H9 (cell line): ENCODE measurements around the gene KIRREL3. TPM values are rescaled to one million over a fixed set of nuclear protein-coding genes. Genes with fewer than 3 reads are reported as not detected.

ENCODE experiments used
- DNase-seq: peaks from one replicate; pipeline ENCODE4 v3.0.0-alpha.2; 2017
- H2AFZ ChIP-seq: one replicate; pipeline ENCODE4 v1.6.1; 2013; ENCODE audit warnings: mild to moderate bottlenecking, low read length, control low read depth, moderate library complexity
- H2AK5ac ChIP-seq: 2 replicates; pipeline ENCODE4 v1.6.1; 2013; ENCODE audit warnings: low read length, control low read depth, mixed read lengths; ENCODE audit not compliant: insufficient read length
- H2BK120ac ChIP-seq: one replicate; pipeline ENCODE4 v1.6.1; 2013; ENCODE audit warnings: low read depth, mild to moderate bottlenecking, low read length, control low read depth, inconsistent platforms; ENCODE audit not compliant: poor library complexity, severe bottlenecking
- H2BK12ac ChIP-seq: 2 replicates; pipeline ENCODE4 v1.6.1; 2013; ENCODE audit warnings: low read length, control low read depth, mixed read lengths, low read depth; ENCODE audit not compliant: insufficient read length
- H2BK15ac ChIP-seq: 2 replicates; pipeline ENCODE4 v1.6.1; 2013; ENCODE audit warnings: low read depth, low read length, control low read depth
- H2BK20ac ChIP-seq: one replicate; pipeline ENCODE4 v1.6.1; 2013; ENCODE audit warnings: low read depth, mild to moderate bottlenecking, low read length, control low read depth, inconsistent platforms; ENCODE audit not compliant: poor library complexity, severe bottlenecking
- H2BK5ac ChIP-seq: 2 replicates; pipeline ENCODE4 v1.6.1; 2013; ENCODE audit warnings: low read length, control low read depth, mixed read lengths; ENCODE audit not compliant: insufficient read length
- H3K14ac ChIP-seq: 2 replicates; pipeline ENCODE4 v1.6.1; 2013; ENCODE audit warnings: low read length, control low read depth; ENCODE audit not compliant: insufficient read depth
- H3K18ac ChIP-seq: 2 replicates; pipeline ENCODE4 v1.6.1; 2013; ENCODE audit warnings: low read depth, mild to moderate bottlenecking, mixed read lengths, low read length, control low read depth; ENCODE audit not compliant: insufficient read length
- H3K23ac ChIP-seq: 2 replicates; pipeline ENCODE4 v1.6.1; 2013; ENCODE audit warnings: low read length, control low read depth, mixed read lengths, low read depth; ENCODE audit not compliant: insufficient read length
- H3K23me2 ChIP-seq: 2 replicates; pipeline ENCODE4 v1.6.1; 2013; ENCODE audit warnings: low read depth, mild to moderate bottlenecking, mixed read lengths, low read length, control low read depth; ENCODE audit not compliant: insufficient read length, poor library complexity, severe bottlenecking
- H3K27ac ChIP-seq: 2 replicates; pipeline ENCODE4 v1.5.1; 2013; ENCODE audit warnings: low read length, control low read depth, mixed read lengths, low read depth; ENCODE audit not compliant: insufficient read length
- H3K27me3 ChIP-seq: 2 replicates; pipeline ENCODE4 v1.6.1; 2013; ENCODE audit warnings: low read length, control low read depth, inconsistent platforms; ENCODE audit not compliant: insufficient read depth
- H3K4ac ChIP-seq: 2 replicates; pipeline ENCODE4 v1.6.1; 2013; ENCODE audit warnings: low read depth, mild to moderate bottlenecking, control low read depth, inconsistent platforms, low read length, moderate library complexity
- H3K4me1 ChIP-seq: 2 replicates; pipeline ENCODE4 v1.6.1; 2013; ENCODE audit warnings: low read length, control low read depth, inconsistent platforms; ENCODE audit not compliant: insufficient read depth
- H3K4me2 ChIP-seq: 2 replicates; pipeline ENCODE4 v1.6.1; 2013; ENCODE audit warnings: low read length, control low read depth, mixed read lengths; ENCODE audit not compliant: insufficient read length, insufficient read depth
- H3K56ac ChIP-seq: 2 replicates; pipeline ENCODE4 v1.6.1; 2013; ENCODE audit warnings: low read depth, mild to moderate bottlenecking, mixed read lengths, low read length, control low read depth; ENCODE audit not compliant: insufficient read length
- H3K79me1 ChIP-seq: 2 replicates; pipeline ENCODE4 v1.6.1; 2013; ENCODE audit warnings: low read depth, mild to moderate bottlenecking, moderate library complexity, low read length, control low read depth, inconsistent platforms; ENCODE audit not compliant: insufficient read depth, poor library complexity, severe bottlenecking
- H3K79me2 ChIP-seq: 2 replicates; pipeline ENCODE4 v1.6.1; 2013; ENCODE audit warnings: low read length, control low read depth, inconsistent platforms; ENCODE audit not compliant: insufficient read depth
- H3K9ac ChIP-seq: 2 replicates; pipeline ENCODE4 v1.6.1; 2013; ENCODE audit warnings: low read length, control low read depth, mixed read lengths; ENCODE audit not compliant: insufficient read length; ENCODE audit errors: extremely low read depth
- H3K9me3 ChIP-seq: one replicate; pipeline ENCODE4 v1.6.1; 2013; ENCODE audit warnings: low read depth, low read length, inconsistent platforms; ENCODE audit not compliant: control insufficient read depth
- H3T11ph ChIP-seq: one replicate; pipeline ENCODE4 v1.6.1; 2013; ENCODE audit warnings: mild to moderate bottlenecking, low read length, control low read depth, inconsistent platforms
- H4K20me1 ChIP-seq: one replicate; pipeline ENCODE4 v1.6.1; 2013; ENCODE audit not compliant: control insufficient read depth, insufficient read length, insufficient read depth
- H4K5ac ChIP-seq: 2 replicates; pipeline ENCODE4 v1.6.1; 2013; ENCODE audit warnings: low read depth, mild to moderate bottlenecking, mixed read lengths, low read length, control low read depth; ENCODE audit not compliant: insufficient read length
- H4K8ac ChIP-seq: replicated peaks from 2 replicates; pipeline ENCODE4 v1.6.1; 2013; ENCODE audit warnings: low read length, control low read depth, mixed read lengths, low read depth; ENCODE audit not compliant: insufficient read length
- H4K91ac ChIP-seq: 2 replicates; pipeline ENCODE4 v1.6.1; 2013; ENCODE audit warnings: low read depth, mild to moderate bottlenecking, moderate library complexity, mixed read lengths, low read length, control low read depth; ENCODE audit not compliant: insufficient read length
- H3K27ac Mint-ChIP-seq, 3 experiments: 2 replicates in 2 of 3; 3 replicates in 1 of 3; pipeline ENCODE4 v1.8.0; 2020 to 2021; ENCODE audit warnings: mixed read lengths in 3 of 3, mild to moderate bottlenecking in 1 of 3, moderate library complexity in 1 of 3
- H3K27me3 Mint-ChIP-seq: 2 replicates; pipeline ENCODE4 v1.8.0; 2021; ENCODE audit warnings: low read depth, mild to moderate bottlenecking, moderate library complexity, mixed read lengths
- H3K36me3 Mint-ChIP-seq, 3 experiments: 2 replicates in 2 of 3; 3 replicates in 1 of 3; pipeline ENCODE4 v1.8.0; 2020 to 2021; ENCODE audit warnings: low read depth in 3 of 3, mixed read lengths in 3 of 3; ENCODE audit not compliant: insufficient read depth in 1 of 3
- H3K4me1 Mint-ChIP-seq, 2 experiments: 2 replicates each; pipeline ENCODE4 v1.8.0; 2020; ENCODE audit warnings: mixed read lengths in 2 of 2
- H3K4me3 Mint-ChIP-seq, 2 experiments: 2 replicates in 1 of 2; 3 replicates in 1 of 2; pipeline ENCODE4 v1.8.0; 2020 to 2021; ENCODE audit warnings: mild to moderate bottlenecking in 2 of 2, mixed read lengths in 2 of 2, moderate library complexity in 1 of 2
- H3K9me3 Mint-ChIP-seq, 2 experiments: 2 replicates in 1 of 2; 3 replicates in 1 of 2; pipeline ENCODE4 v1.8.0; 2020; ENCODE audit warnings: mild to moderate bottlenecking in 2 of 2, mixed read lengths in 2 of 2, moderate library complexity in 1 of 2
- WGBS: extraction: QIAGEN DNeasy Blood & Tissue Kit; methylation state at CpG from one replicate; pipeline ENCODE4 v1.1.7; 2013; ENCODE audit warnings: missing lambda C conversion rate, low lambda C conversion rate, mixed read lengths; ENCODE audit not compliant: insufficient read length; ENCODE audit errors: extremely low coverage; 5-methylcytosine and 5-hydroxymethylcytosine counted together
- total RNA-seq: library from RNA; stranded (reverse); gene quantifications from 2 replicates; pipeline ENCODE4 v1.2.1, GENCODE V29; 2021
- TF ChIP-seq, protein P1 (sequence below): fragments of 200-600 bp; sonication (generic); conservative IDR thresholded peaks from 3 replicates; pipeline ENCODE4 v1.8.0; 2021; ENCODE audit warnings: antibody characterized with exemption, mild to moderate bottlenecking

KIRREL3 gene
- total RNA-seq, 1 experiment from 2014 or later: 0.17 TPM

DNA sequence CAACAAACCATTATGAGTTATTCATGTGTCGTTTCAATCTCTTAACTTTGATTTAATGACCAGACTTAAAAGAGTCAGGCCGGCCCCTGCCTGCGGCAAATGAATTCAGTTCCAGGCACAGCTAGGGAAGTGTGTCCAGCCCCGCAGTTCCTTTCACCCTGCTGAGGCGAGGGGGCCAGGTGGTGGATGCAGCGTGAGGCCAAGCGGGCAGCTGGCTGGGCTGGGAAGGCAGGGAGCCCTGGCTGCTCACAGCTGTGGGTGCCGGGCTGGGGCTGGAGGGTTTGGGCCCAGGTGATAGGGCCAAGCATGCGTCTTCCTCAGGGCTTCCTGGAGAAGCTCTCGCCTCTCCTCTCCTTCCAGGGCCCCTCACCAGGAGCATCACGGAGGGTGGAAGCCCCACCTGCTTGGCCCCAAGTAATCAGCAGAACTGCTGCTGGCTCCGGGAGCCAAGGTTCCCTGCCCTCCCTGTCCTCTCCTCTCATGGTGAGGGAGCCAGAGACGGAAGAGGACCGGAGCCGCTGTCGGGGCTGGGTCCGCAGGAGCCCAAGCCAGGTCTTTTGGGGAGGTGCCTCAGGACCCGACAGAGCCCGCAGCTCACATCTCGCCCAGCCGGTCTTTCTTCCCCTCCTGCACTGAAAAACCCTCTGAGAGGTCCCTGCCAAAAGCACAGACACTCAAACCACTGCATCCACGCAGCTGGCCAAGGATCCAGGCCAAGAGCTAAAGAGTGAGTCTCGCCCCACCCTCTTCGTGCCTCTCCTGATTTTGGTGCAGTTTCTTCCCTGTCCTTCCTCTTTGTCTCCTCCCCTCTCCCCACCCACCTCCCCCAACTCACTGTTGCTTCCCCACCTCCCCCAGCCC, 548.1 kb downstream of the KIRREL3 start:
- H2AFZ ChIP-seq: no peak overlapping the region
- peaks cover 15 to 16% of the 10 kb centered on the region in 2 experiments for H3K9me3 Mint-ChIP-seq
- H2BK15ac ChIP-seq: no peak overlapping the region
- no peak overlapping the region for H3K4me2 ChIP-seq
- H3K4me1 Mint-ChIP-seq: peaks cover 2 to 17% of the 10 kb centered on the region in 2 experiments; a peak in 3 of 4 replicates
- no peaks in the 10 kb centered on the region for H3K27me3 ChIP-seq
- H3K36me3 Mint-ChIP-seq: peaks cover 5 to 15% (median 9%) of the 10 kb centered on the region in 3 experiments
- H4K91ac ChIP-seq: no peak overlapping the region
- no peak overlapping the region for H3T11ph ChIP-seq
- H2BK120ac ChIP-seq: no peak overlapping the region
- H3K4me1 ChIP-seq: no peaks in the 10 kb centered on the region
- H3K56ac ChIP-seq: no peak overlapping the region
- H2BK12ac ChIP-seq: no peak overlapping the region
- H3K23ac ChIP-seq: no peak overlapping the region
- H3K23me2 ChIP-seq: no peaks in the 10 kb centered on the region
- no peak overlapping the region for H4K8ac ChIP-seq
- H3K79me2 ChIP-seq: no peaks in the 10 kb centered on the region
- H3K9ac ChIP-seq: no peak overlapping the region
- H3K14ac ChIP-seq: no peak overlapping the region; the same call in 1 of the 2 replicates
- WGBS: no CpG with 5 or more reads among the region's 24 CpGs
- no peaks in the 10 kb centered on the region for H3K79me1 ChIP-seq
- H2BK20ac ChIP-seq: no peak overlapping the region
- no peaks in the 10 kb centered on the region for H4K20me1 ChIP-seq
- peak; percentile 43 for DNase-seq
- no peak overlapping the region for H3K18ac ChIP-seq
- no peak overlapping the region for H2AK5ac ChIP-seq
- H3K9me3 ChIP-seq: no peaks in the 10 kb centered on the region
- H3K27me3 Mint-ChIP-seq: peaks cover 5% of the 10 kb centered on the region
- H4K5ac ChIP-seq: no peak overlapping the region
- TF ChIP-seq, protein P1, sequence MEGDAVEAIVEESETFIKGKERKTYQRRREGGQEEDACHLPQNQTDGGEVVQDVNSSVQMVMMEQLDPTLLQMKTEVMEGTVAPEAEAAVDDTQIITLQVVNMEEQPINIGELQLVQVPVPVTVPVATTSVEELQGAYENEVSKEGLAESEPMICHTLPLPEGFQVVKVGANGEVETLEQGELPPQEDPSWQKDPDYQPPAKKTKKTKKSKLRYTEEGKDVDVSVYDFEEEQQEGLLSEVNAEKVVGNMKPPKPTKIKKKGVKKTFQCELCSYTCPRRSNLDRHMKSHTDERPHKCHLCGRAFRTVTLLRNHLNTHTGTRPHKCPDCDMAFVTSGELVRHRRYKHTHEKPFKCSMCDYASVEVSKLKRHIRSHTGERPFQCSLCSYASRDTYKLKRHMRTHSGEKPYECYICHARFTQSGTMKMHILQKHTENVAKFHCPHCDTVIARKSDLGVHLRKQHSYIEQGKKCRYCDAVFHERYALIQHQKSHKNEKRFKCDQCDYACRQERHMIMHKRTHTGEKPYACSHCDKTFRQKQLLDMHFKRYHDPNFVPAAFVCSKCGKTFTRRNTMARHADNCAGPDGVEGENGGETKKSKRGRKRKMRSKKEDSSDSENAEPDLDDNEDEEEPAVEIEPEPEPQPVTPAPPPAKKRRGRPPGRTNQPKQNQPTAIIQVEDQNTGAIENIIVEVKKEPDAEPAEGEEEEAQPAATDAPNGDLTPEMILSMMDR: no peak
- H3K27ac ChIP-seq: no peak overlapping the region
- H3K4me3 Mint-ChIP-seq: no peak overlapping the region; a peak in 1 of 5 replicates
- H3K27ac Mint-ChIP-seq: peak overlapping the region in 1 of 3 experiments; percentile 60; a peak in 1 of 7 replicates
- H3K4ac ChIP-seq: no peak overlapping the region
- no peak overlapping the region for H2BK5ac ChIP-seq
